MM.1S (cell line): ENCODE results near the gene OR2T11.

Experiments
- EZH2 ChIP-seq: fragments of 300-600 bp; sonication (generic); optimal IDR thresholded peaks from 2 replicates; pipeline ENCODE3; 2017; ENCODE audit warnings: low read depth, mild to moderate bottlenecking, antibody characterized with exemption, low read length, mixed read lengths
- EZH2phosphoT487 ChIP-seq: fragments of 300-600 bp; sonication (generic); IDR thresholded peaks from 2 replicates; pipeline ENCODE4 v1.6.1; 2018; ENCODE audit warnings: antibody characterized with exemption, low read length
- TF ChIP-seq, protein P1 (sequence below): fragments of 300-600 bp; sonication (generic); IDR thresholded peaks from 2 replicates; pipeline ENCODE4 v1.5.1; 2016; ENCODE audit warnings: antibody characterized with exemption, low read length, mixed read lengths

DNA sequence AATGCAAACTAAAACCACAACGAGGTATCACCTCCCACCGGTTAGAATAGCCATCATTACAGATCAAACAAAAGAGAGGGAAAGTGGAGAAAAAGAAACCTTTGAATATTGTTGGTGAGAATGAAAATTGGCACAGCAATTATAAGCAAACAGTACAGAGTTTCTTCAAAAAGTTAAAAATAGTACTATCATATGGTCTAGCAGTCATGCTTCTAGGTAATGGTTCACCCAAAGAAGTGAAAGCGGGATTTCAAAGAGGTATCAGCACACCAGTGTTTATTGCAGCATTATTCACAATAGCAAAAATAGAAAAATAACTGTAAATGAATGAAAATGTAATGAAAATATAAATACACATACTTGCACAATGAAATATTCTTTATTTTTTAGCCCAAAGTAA lies 45.6 kb downstream of the OR2T11 start:
- TF ChIP-seq EZH2 (no peak), EZH2phosphoT487 (no peak)
- TF ChIP-seq, protein P1, sequence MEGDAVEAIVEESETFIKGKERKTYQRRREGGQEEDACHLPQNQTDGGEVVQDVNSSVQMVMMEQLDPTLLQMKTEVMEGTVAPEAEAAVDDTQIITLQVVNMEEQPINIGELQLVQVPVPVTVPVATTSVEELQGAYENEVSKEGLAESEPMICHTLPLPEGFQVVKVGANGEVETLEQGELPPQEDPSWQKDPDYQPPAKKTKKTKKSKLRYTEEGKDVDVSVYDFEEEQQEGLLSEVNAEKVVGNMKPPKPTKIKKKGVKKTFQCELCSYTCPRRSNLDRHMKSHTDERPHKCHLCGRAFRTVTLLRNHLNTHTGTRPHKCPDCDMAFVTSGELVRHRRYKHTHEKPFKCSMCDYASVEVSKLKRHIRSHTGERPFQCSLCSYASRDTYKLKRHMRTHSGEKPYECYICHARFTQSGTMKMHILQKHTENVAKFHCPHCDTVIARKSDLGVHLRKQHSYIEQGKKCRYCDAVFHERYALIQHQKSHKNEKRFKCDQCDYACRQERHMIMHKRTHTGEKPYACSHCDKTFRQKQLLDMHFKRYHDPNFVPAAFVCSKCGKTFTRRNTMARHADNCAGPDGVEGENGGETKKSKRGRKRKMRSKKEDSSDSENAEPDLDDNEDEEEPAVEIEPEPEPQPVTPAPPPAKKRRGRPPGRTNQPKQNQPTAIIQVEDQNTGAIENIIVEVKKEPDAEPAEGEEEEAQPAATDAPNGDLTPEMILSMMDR, result no peak
